Kidney glomerular epithelial cell (primary cell): ENCODE data around the gene AKR7A3.
"Not testable (repeated sequence)": the region's sequence is repeated elsewhere in the genome, so short reads cannot be mapped to it uniquely, and the experiment has no call there.

Experiments used
- DNase-seq: peaks from one replicate; lab custom pipeline; 2025; lab: John Stamatoyannopoulos, UW

The AKR7A3 gene

DNA sequence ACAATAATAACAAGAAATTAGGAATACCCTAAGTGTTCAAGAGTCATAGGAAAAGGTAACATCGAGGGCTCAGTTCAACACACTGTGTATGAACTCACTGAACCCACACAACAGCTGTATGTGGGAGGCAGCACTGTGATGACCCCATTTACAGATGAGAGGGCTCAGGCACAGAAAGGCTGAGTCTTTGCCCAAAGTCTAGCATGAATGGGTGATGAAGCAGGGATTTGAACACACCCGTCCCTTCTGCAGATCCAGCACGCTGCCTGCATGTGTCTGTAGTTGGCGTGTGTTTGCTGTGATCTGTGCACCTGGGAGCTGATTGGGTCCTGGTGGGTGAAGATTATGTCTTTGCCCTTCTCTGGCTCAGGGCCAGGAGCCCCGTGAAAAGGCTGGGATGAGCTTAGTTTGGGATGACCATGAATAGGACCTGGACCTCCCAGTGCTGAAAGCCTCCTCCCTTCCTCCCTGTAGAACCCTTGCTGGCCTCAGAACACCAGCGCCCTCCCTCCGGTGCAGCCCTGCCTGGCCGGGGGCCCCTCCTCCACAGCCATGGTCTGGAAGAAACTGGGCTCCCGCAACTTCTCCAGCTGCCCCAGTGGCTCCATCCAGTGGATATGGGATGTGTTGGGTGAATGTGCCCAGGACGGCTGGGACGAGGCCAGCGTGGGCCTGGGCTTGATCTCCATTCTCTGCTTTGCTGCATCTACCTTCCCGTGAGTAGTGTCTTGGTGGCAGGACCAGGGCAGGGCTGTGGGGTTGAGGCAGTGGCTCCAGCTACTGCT, 28.7 kb upstream of the AKR7A3 start:
- DNase-seq = no peak

- peak; percentile 33 for DNase-seq
These were observed 27.0 kb upstream of the AKR7A3 start for GRCh38 chr1:19315378-19316198.

DNA sequence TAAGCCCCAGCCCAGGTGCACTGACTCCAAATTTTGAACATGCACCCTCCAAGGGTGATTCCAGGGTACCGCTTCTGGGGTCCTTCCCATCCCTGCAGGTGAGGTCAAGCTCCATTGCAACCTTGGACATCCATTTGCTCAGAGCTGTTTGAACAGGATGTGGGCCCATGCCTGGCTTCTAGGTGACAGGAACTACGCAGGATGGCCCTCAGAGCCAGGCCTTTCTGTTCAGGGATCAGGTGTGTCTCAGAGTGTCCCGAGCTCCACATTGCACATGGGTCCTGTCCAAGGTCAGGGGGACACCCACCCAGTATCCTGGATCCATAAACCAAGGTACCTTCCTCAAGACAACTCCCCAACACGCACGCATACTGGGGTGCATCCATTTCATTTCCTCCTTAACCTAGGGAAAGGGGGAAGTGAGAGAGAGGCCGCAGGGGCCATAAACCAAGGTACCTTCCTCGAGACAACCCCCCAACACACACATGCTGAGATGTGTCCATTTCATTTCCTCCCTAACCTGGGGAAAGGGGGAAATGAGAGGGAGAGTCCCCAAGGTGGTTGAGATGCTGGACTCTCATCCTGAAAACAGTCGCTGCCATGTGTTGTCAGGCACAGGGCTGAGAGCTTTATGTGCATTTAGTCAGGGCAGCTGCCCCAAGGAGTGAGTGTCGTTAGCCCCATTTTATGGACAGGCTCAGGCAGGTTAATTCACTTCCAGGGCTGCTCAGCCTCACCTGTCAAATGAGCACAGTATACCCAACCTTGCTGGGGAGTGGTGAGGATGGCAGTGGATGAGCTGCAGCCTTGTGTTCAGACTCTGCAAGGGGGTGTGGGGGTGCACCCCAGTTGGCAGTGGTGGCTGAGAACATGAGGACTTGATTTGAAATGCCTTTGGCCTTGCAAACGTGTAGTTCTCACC, 25.7 kb upstream of the AKR7A3 start:
- no peak for DNase-seq

GRCh38 chr1:19313636-19313959, 25.0 kb upstream of the AKR7A3 start:
- DNase-seq = no peak

DNA sequence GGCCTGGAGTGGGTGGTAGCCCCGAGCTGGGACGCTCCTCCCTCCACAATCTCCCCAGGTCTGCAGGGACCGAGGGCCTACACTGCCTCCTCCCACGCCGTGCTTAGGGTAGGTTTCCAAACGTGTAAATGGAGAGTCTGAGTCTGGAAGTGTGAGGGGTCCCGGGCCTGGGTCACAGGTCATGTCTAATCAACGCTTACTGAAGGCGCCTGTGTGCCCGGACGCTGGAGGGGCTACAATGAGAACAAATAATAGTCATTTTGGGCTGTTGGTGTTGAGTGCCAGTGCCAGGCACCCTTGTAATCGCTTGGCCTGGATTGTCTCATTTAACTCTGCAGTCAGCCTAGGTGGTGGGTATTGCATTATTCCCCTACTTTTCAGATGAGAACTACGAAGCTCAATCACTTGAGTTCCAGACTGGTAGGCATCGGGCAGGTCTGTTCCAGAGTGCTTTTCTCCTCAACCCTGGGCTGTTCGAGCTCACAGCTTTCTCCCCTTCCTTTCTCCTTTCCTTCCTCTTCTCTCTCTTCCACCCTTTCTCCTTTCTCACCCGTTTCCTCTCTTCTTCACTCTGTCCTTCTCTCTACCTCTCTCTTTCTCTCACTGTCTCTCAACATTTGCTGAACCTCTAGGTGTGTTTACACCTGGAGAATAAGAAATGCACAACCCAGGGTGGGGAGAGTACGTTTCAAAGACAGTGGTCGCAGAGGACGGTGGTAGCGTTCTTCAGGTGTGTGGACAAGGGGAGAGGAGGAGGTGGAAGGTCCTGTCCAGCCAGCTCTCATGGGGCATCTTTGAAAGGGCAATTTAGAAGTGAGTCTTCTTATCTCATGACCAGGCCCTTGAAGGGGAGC, 24.4 kb upstream of the AKR7A3 start:
- no peak for DNase-seq

- peak; percentile 66 for DNase-seq
These were observed 23.6 kb upstream of the AKR7A3 start, which contains the start of the genes AKR7A2 and SLC66A1 for GRCh38 chr1:19311931-19312781. AKR7A2 (minus strand) TSS chr1:19312144; CDS start chr1:19312124, 20 bp downstream. SLC66A1 (plus strand) TSS chr1:19312326; CDS start chr1:19317678, 5,352 bp downstream.

DNA sequence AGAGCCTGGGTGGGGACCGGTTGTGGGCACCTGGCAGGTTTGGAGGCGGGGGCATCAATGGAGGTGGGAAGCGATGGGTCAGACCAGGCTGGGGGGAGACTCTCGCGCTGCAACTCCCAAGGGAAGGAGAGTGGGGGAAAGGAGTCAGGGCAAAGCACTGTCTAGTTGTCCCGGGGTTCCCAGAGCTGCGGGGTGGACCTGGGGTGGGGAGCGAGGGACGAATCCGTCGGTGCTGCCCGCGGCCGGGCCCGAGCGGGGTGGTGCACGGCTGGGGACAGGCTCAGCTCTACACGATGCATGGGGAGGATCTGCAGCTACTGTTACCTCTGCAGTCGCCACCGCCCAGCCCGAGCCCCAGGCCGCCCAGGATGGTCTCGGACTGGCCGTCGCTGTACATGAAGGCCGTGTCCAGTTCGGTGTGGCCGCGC, 22.9 kb upstream of the AKR7A3 start:
- no peak for DNase-seq

DNA sequence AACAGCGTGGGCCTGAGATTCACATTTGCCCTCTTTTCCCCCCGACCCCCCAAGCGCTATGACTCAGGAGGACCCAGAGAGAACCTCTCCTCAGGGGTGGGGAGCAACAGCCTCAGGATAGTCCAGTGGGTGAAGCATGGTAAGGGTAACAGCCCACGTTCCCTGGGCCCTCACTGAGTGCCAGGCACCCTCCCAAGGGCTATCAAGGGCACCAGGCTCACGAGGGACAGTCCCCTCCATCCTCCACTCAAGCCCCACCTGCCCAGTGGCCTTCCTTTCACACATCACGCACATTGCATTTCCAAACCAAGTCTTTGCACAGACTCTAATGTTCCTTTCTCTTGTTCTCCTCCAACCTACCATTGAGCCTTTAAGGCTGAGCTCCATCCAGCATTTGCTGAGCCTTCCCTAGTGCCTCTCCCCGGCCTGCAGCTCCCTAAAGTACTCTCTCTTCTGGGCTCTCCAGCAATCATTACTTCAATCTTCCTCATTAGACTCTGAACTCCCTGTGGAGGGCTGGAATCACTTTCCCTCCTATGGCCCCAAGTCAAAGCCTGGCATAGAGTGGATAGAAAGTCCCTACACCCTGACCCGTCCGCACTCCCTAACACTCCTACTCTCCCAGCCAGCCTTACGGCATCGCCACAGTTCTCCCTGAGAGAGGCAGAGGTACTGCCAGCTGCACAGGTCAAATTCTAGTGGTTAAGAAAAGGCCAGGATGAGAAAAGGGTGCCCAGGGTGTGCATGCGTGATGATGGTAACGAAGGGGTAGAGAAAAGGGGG, 22.3 kb upstream of the AKR7A3 start:
- no peak for DNase-seq

DNA sequence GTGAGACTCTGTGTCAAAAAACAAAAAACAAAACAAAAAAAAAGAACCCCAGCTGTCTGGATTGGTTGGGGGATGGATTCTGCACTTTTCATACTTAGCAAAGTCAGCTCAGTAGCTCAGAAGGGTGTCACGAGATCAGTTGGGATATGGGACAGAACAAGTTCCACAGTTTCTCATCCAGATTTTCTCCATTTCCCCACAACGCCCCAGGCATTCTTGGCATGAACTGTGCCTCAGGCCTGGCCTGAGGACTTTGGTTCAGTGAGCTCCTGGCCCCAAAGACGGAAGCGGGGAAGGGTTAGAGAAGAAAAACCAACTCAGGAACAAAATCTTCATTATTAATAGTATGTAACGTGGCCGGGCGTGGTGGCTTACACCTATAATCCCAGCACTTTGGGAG, 21.5 kb upstream of the AKR7A3 start:
- DNase-seq = no peak

GRCh38 chr1:19309123-19309813, 20.7 kb upstream of the AKR7A3 start:
- peak; percentile 40 for DNase-seq

DNA sequence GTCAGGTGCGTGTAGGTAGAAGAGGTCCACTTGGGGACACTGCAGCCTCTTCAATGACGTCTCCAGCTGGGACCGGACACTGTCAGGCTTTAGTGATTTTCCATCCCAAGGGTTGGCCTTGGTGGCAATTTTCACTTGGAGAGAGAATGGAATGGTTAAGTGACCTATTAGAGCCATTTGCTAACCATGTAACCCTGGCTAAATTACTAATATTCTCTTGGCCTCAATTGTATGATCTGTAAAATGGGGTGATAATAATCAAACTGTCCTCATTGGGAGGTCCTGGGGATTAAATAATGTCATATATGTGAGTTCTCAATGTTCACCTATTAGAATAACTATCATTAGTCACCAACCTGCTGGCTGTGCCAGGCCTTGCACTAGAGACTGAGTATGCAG, 19.9 kb upstream of the AKR7A3 start:
- no peak for DNase-seq

- no peak for DNase-seq
These were observed 19.4 kb upstream of the AKR7A3 start for GRCh38 chr1:19307794-19308508.

DNA sequence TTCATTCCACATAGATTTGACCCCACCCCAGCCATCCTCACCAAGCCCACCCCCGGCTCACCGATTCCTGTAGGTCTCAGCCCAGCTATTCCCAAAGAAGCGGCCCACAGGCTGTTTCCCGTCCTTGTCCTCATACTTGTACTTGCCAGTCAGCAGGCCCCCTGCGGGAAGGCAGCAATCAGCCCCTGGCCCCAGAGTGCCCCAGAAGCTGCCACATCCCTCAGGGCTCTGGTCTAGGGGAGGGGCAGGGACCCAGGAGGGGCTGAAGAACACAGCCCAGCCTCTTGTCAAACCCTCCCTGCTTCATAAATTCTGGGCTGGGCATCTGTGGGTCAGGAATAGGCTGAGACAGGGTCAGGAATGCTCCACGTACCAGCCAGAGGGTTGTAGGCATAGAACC, 18.4 kb upstream of the AKR7A3 start:
- no peak for DNase-seq

DNA sequence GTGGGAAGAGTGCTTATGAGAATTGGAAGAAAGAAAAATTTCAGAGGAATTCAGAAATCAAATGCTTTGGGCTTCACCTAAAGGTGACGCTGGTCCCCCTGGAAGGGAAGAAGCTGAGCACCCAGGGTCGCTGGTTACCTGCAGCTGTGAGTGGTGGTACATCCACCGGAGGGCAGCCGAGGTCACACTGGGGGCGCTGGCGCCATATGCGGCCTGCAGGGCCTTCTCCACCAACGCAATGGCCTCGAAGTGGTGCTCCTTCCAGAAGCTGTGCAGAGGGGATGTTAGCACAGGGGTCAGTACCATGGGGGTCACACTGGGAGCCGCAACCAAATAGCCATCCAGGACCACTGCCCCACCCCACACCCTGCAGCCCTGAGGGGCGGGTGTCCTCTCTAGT, 17.3 kb upstream of the AKR7A3 start:
- no peak for DNase-seq

DNA sequence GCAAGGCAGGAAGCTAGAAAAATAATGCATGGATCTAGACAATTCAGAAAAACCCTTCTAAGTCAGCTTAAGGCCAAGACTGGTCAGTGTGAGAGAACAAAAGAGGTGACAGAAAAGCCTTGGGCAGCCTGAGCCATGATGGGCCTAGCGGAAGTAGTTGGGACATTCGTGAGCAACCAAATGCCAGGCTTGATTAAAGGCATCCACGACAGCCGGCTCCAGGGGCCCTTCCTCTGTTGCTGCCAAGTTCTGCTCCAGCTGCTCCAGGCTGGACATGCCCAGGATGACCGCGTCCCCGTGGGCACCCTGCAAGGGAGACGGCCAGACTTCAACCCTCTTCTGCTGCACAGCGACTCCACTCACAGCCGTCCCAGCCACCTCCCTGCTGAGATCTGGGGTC, 15.5 kb upstream of the AKR7A3 start:
- DNase-seq = not testable (repeated sequence)

DNA sequence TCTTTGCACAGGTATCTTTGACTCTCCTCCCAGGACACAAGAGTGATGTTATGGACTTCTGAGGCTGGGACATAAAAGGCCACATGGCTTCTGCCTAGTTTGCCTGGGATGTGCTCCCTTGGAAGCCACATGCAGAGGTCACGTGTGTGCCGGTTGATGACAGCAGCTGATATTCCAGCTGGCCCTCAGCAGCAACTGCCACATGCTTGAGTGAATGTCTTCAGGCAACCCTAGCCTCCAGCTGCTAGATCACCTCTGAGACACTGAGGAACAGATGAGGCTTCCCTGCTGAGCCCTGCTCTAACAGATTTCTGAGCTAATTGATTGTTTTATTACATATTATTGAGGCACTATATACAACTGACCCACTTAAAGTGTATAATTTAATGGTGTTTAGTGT, 11.6 kb upstream of the AKR7A3 start:
- DNase-seq = no peak

- no peak for DNase-seq
These were observed 6.1 kb upstream of the AKR7A3 start for GRCh38 chr1:19294638-19295037.

GRCh38 chr1:19289244-19289643, 674 bp upstream of the AKR7A3 start:
- no peak for DNase-seq
